Measurements from ENCODE around the gene MPRIP.

Gene MPRIP

GRCh38 chr17:17153071-17153470, 110.8 kb downstream of the MPRIP start:
- H3K4me3 ChIP-seq (ENCODE audit: low read depth, low read length) = no peak overlapping the region
- no peak for DNase-seq (ENCODE audit: low read depth)
- TF ChIP-seq, protein P1, sequence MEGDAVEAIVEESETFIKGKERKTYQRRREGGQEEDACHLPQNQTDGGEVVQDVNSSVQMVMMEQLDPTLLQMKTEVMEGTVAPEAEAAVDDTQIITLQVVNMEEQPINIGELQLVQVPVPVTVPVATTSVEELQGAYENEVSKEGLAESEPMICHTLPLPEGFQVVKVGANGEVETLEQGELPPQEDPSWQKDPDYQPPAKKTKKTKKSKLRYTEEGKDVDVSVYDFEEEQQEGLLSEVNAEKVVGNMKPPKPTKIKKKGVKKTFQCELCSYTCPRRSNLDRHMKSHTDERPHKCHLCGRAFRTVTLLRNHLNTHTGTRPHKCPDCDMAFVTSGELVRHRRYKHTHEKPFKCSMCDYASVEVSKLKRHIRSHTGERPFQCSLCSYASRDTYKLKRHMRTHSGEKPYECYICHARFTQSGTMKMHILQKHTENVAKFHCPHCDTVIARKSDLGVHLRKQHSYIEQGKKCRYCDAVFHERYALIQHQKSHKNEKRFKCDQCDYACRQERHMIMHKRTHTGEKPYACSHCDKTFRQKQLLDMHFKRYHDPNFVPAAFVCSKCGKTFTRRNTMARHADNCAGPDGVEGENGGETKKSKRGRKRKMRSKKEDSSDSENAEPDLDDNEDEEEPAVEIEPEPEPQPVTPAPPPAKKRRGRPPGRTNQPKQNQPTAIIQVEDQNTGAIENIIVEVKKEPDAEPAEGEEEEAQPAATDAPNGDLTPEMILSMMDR (IDR thresholded peaks at IDR 0.05; ENCODE audit: control insufficient read depth, extremely low read depth, insufficient read depth) = no peak

DNA sequence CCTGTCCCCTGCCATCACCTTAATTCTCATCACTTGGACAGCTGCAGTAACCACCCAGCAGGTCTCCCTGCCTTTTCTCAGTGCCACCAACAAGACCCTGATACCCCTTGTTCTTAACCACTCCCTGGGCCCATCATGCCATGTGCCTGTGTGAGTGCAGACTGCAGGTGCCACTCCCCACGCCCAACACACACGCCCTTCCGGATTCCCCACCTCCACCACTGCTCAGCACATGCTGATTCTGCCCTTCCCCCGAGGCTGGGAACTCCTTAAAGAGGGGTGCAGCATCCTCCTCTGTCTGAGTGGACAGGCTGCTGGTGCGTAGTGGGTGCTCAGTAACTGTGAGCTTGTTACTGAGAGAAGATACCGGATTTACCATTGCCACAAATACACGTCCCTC, 111.5 kb downstream of the MPRIP start:
- TF ChIP-seq, protein P1 (IDR thresholded peaks at IDR 0.05; ENCODE audit: control insufficient read depth, extremely low read depth, insufficient read depth) = no peak
- no peak for DNase-seq (ENCODE audit: low read depth)
- no peak overlapping the region for H3K4me3 ChIP-seq (ENCODE audit: low read depth, low read length)

- TF ChIP-seq, protein P1 (IDR thresholded peaks at IDR 0.05; ENCODE audit: control insufficient read depth, extremely low read depth, insufficient read depth) = no peak
- DNase-seq (ENCODE audit: low read depth) = no peak
- H3K4me3 ChIP-seq (ENCODE audit: low read depth, low read length) = no peak overlapping the region
Observed at GRCh38 chr17:17154556-17154955, 112.3 kb downstream of the MPRIP start.

GRCh38 chr17:17154981-17155380, 112.7 kb downstream of the MPRIP start:
- DNase-seq (ENCODE audit: low read depth) = no peak
- no peak overlapping the region for H3K4me3 ChIP-seq (ENCODE audit: low read depth, low read length)
- TF ChIP-seq, protein P1 (IDR thresholded peaks at IDR 0.05; ENCODE audit: control insufficient read depth, extremely low read depth, insufficient read depth) = no peak

- TF ChIP-seq, protein P1 (IDR thresholded peaks at IDR 0.05; ENCODE audit: control insufficient read depth, extremely low read depth, insufficient read depth) = no peak
- no peak for DNase-seq (ENCODE audit: low read depth)
- H3K4me3 ChIP-seq (ENCODE audit: low read depth, low read length) = no peak overlapping the region
Observed at GRCh38 chr17:17155568-17155967, 113.3 kb downstream of the MPRIP start.

GRCh38 chr17:17156107-17156506, 113.8 kb downstream of the MPRIP start:
- TF ChIP-seq, protein P1 (IDR thresholded peaks at IDR 0.05; ENCODE audit: control insufficient read depth, extremely low read depth, insufficient read depth) = no peak
- H3K4me3 ChIP-seq (ENCODE audit: low read depth, low read length) = no peak overlapping the region
- no peak for DNase-seq (ENCODE audit: low read depth)

GRCh38 chr17:17156511-17156910, 114.3 kb downstream of the MPRIP start:
- DNase-seq (ENCODE audit: low read depth) = no peak

More at GRCh38 chr17:17156511-17156910, 114.3 kb downstream of the MPRIP start:
- H3K4me3 ChIP-seq (ENCODE audit: low read depth, low read length) = no peak overlapping the region
- TF ChIP-seq, protein P1 (IDR thresholded peaks at IDR 0.05; ENCODE audit: control insufficient read depth, extremely low read depth, insufficient read depth) = no peak

Data from LNCaP clone FGC (cell line).